NK-92 treated with Interleukin-12 subunit alpha and Interleukin-12 subunit beta, amount 100 ng/mL, for 24 hours (cell line): Measurements from ENCODE around the gene TMEM35B.
A peak's percentile ranks its signal among the peaks of the same experiment; 100 is the strongest.
"Not testable (repeated sequence)": the region's sequence is repeated elsewhere in the genome, so short reads cannot be mapped to it uniquely, and the experiment has no call there.

Experiments
- DNase-seq: peaks from one replicate; lab custom pipeline; 2025; lab: John Stamatoyannopoulos, UW

TMEM35B gene

DNA sequence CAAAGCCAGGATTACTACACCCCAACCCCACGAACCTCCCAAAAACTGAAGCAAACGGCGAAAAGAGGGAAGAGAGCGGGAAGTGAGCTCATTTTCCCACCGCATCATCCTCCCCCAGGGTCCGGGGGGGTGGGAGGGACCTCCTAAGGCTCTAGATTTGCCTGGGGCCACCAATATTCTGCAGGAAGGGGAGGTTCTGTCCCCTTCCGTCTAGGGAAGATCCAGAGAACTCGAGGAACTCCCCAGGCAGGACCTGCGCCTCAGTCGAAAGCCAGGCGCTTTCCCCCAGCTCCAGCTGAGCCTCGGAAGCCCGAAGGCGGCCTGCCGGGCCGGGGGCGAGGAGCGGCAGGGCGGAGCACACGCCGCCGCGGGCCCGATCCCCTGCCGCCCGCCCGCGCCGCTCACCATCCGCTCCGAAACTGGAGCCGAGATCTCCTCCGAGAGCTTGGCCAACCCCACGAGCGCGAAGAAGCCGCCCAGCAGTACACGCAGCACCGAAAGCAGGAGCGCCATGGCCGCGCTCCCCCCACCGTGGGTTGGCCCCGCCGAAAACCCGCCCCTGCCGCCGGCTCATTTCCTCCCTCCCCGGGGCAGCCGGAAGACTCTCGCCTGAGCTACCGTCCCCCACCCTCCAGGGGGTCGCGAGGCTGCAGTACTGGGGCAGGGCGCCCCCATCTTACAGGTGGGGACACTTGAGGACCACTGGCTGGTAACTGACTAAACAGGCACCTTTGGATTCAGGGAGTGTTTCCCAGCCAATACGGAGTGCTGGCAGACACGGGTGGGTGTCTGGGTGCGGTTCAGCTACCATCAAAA, at the start of gene TMEM35B:
Gene TMEM35B (minus strand): TSS at position 555 of the 816 bp plus-strand sequence. CDS start 42 bp downstream, at position 513.
- DNase-seq, result peak; percentile 54

DNA sequence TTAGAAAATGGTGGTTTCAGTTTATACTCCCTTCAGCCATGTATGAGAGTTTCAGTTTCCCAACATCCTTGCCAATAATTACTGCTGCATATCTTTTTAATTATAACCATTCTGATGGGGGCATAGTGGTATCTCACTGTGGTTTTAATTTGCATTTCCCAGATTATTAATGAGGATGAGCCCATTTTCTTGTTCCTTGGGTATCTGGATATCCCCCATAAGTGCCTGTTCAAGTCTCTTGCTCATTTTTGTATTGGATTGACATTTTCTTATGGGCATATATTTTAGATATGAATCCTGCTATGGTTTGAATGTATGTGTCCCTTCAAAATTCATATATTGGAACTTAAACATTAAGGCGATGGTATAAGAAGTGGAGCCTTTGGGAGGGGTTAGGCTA, 48.2 kb upstream of the TMEM35B start:
- DNase-seq, result no peak

DNA sequence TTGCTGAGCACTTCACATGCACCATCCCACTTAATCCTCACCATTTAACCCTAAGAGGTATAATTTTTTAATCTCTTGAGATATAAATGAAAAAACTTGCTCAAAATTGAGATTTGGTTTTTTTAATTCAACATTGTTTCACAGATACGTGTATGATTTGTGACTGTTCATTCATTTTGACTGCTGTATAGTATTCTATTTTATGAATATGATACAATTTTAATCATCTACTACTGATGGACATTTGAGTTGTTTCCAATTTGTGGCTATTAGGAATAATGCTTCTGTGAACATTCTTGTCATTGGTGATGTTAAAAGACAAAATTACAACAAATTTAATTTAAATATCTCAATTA, 47.2 kb upstream of the TMEM35B start:
- DNase-seq, result no peak

DNA sequence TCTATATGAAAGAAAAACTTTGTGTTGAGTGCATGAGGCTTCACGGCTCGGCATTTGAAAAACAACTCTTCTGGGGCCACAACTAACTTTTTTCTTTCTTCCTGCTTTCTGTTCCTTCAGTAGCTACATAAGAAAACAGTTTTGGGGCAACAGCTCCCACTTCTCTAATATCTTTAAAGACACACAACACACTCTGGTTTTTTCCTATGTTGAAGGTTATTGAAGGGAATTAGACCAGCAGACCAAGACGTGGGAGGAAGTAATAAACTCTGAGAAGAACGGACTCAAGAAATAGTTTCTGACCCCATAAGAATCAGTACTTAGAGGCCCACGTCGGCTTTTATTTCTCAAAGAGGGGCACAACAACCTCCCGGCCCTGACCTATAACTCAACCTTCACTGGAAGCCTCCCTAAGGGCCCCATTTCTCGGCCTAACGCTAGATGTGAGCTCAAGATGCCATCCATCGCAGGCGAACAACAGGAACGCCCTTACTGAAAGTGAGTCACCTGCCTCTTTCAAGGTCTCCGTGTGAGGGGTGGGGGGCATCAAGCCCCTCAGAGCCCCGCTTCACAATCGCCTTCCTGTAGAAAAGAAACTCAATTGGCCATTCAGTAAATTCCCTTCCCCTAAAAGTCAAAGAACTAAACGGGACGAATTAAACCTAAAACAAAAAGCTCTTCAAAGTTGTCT, 45.8 kb upstream of the TMEM35B start:
- DNase-seq, result peak; percentile 5

DNA sequence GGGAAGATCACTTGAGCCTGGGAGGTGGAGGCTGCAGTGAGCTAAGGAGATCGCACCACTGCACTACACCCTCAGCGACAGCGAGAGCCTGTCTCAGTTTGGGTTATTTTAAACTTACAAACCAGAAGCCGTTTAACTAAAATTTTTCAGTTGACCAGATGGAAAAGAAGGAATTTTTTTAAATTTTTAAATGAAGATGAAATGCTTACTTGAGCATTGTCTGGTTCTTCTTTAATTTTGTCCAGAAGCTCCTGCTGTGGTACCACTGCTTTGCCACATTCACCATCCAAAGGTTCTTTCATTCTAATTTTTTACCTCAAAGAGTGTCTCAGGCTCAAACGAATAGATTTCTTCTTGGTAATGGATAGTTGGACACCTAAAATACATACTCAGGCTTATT, 45.2 kb upstream of the TMEM35B start:
- no peak for DNase-seq

DNA sequence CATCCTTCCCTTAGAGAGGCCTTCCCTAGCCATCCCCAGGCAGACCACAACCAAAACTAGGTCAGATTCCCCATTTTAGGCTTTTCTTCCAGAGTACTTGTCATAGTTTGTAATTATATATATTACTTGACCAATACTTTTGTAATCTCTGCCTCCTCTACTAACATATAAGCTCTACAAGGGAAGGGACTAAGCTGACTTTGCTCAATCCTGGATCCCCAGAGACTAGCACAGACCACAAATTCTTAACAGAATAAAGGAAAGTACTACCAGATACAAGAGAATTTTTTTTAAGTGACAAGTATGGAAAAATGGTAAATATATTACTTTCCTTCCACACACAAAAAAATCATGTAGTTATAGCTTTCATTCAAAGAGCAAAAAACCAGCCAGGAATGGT, 44.6 kb upstream of the TMEM35B start:
- no peak for DNase-seq

DNA sequence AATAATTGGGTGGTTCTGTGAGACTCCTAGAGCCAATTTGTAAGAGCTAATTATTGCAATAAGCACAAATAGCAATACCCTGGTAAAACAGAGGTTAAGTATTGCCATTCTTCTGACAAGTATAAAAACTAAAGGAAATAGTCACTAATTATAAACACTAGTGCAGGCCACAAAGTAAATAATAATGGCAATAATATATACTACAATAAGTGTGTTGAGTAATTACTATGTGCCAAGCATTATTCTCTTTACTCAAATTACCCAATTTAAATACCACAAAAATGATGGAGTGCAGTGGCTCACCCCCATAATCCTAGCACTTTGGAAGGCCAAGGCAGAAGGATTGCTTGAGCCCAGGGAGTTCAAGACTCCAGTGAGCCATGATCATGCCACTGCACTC, 31.3 kb upstream of the TMEM35B start:
- DNase-seq, result no peak

DNA sequence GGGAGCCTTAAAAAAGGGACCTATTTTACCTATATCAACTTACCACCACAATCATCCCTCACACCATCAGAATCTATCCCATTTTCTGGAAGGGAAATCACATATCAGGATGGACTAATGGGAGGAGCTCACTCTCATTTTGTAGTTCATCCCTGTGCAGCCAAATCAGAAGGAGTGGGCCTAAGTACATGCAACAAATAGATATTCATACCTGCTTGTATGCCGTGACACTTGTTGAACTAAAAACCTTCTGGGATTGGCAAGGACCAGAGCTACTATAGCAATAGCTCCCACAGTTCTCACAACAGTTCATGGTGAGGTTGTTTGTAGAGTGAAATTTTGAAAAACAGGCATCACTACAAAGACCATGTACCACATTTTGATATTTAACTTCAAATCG, 29.3 kb upstream of the TMEM35B start:
- no peak for DNase-seq

DNA sequence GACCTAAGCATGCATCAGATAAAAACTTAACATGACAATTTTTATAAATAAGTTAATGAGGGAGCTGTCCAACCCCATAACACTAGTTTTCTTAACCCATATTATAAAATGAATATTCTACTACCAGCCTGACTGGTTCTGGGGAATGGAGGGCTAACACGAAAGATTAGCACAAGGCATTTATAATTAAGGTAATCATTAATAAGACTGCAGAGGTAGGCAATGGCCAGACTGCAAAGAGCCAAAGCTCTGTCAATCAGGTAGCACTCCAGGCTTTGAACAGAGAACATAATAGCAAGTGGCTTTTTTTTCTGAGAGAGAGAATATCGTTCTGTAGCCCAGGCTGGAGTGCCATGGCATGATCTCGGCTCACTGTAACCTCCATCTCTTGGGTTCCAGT, 20.6 kb upstream of the TMEM35B start:
- DNase-seq, result no peak

DNA sequence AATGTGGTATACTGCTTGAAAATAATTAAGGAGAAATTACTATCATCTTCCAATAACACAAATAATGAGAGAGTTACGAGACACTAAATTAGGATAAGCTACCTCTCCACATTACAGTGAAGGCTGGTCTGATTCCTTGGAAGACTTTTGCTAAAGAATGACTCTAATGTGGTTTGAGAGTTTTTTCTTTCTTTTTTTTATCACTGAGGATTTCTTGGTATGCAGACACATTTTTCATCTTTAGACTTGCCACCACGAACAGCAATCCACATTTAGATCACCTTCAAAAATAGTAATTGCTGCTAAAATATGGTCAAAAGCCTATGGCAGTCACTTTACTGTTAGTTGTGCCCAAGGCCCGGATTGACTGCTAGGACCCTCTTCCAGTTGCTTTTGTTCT, 16.6 kb upstream of the TMEM35B start:
- no peak for DNase-seq

DNA sequence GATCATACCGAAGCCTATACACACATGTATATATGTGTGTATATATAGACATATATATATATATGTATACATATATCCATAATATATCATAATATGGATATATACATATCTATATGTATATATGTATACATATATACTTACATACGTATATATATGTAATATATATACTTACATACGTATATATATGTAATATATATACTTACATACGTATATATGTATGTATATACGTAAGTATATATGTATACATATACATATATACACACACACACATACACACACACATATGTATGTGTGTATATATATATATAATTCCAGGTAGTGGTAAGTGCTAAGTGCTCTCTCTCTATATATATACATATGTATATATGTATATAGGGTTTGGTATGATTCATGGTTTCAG, 9.7 kb upstream of the TMEM35B start:
- no peak for DNase-seq

DNA sequence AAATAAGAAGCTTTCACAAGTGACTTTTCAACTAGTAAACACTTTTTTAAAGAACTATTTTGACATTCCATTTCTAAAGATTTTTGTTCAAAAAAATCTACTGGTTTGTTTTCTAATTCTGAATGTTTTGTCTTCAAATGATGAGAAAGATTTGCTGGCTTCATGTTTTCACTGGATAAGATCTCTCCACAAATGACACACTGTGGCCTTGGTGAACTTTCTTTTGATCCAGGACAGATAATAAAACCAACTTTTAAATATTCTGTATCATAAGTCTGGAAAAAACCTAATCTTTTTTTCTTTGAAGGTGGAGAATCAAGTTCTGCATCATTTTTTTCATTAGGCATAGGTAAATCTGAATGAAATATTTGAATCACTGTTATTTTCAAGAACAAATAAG, 3.4 kb upstream of the TMEM35B start:
- DNase-seq, result no peak

DNA sequence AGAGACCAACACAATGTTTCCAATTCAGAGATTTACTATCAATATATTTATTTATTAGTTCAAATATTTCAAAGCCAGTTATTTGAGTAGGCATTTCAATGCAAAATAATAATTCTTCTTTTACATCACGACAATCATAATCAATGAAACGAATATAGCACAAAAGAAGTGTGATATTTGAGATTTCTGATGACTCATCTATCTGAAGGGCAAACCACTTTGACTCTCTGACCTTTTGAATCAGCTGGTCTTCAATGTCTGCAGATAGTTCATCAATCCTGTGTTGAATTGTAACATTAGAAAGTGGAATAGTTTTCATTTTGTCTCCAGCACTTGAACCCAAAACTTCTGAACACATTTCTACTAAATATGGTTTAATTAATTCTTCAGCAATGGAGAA, 3.0 kb upstream of the TMEM35B start:
- DNase-seq, result no peak

DNA sequence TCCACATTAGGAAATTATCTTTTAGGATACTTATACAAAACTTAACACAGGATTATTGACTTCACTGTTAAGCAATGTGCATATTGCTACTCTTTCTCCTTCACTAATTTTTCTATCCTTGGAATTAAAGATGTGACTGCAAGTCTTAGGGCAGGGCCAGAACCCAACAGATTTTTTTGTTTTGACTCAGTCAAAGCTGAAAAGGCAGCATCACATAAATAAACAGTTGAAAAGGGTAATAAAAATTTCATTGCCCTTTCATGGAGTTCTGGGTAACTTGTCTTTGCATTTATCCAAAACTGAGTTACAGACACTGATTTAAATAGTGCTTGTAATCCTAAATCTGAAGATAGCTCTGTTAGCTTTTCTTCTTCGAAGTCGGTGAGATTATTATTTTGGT, 1.9 kb upstream of the TMEM35B start:
- no peak for DNase-seq

DNA sequence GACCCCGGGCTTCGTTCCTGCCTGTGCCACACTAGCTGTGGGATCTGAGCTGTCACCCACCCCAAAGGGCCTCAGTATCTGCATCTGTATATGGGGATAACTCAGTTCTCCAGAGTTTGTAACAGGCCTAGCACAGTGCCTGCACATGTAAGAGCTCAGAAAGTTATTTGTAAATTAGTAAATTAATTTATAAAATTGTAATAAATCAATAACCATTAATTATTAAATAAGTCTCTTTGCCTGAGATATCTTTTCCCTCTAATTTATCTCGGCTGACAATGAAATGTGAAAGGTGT, 410 bp upstream of the TMEM35B start:
- not testable (repeated sequence) for DNase-seq

DNA sequence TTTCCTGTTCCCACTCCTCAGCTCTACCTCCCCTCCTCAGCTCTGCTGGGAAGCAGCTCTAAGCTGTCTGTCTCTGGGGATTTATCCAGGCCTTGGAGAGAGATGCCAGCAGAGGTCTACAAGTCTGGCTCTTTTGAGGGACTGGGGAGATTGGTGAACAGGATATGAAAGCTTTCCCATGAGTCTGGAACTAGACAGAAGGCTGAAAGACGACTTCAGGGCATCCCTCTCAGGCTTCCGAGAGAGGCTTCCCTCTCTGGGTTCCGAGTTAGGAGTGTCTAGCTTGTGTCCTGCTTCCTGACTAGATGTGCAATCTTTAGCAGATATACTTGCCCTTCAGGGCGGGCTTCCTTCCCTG, 733 bp downstream of the TMEM35B start:
- DNase-seq, result no peak

DNA sequence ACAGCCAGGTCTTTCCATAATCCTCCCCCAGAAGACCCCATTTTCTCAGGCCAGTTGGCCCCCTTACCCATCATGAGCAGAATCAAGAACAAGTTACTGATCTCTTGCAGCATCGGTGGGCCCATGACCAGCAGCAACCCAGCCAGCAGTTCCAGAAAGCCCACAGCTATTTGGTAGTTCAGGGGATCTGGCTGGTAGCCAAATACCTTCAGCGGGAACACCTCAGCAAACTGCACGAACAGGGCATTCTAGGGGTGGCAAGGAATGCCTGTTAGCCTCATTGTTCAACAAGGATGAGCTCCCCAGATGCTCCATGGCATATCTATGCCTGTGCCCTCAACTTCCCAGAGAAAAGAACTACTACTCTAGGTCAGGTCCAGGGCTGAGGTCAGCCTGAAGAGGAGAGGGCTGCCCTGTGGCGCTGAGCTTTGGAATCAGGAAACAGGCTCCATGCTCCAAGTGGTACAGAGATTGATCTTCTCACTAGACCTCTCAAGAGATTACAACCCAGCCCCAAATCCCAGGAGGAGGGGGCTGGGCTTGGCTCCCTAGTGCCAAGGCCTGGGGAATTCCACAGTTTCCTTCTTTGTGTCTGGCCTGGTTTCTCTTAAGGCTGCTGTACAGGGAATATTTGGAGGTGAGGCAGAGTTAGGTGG, 1.3 kb downstream of the TMEM35B start:
- no peak for DNase-seq

DNA sequence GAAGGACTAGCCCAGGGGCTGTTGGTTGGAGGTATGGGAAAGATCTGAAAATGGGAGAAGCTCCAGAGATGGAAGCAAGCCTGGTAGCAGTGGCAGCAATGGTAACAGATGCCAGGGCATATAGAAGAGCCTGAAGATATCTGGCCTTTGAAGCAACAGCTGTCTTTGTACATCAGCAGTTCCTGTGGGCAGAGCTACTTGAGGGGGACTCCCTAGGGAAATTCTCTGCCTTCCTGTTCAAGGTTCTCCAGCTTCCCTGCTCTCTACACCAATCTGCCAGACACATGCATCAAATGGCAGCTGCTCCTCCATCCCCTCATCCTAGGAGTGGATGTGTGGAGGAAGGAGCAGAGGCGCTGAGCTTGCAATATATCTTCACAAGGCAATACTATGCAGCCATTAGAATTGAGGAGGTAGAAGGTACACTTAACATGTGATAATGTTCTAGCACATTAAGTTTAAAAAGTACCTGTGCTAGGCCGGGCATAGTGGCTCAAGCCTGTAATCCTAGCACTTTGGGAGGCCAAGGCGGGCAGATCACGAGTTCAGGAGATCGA, 2.2 kb downstream of the TMEM35B start:
- DNase-seq, result no peak

DNA sequence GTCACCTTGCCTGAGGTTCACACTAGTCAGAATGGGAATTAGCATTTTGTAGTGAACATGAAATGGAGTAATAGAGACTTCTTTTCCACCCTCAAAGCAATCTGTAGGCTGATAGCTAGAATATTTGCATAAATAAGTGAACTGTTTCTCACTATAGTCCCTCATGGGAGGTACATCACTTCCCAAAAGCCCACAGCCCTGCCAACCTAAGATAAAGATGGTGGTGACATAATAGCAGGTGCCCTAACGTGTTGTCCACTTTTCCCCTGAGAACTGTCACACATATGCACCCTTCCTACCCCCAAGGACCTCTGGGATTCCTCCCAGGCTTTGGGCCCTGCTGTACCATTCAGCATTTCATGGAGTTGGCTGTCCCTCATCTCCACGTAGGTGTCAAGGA, 4.4 kb downstream of the TMEM35B start:
- DNase-seq, result no peak

DNA sequence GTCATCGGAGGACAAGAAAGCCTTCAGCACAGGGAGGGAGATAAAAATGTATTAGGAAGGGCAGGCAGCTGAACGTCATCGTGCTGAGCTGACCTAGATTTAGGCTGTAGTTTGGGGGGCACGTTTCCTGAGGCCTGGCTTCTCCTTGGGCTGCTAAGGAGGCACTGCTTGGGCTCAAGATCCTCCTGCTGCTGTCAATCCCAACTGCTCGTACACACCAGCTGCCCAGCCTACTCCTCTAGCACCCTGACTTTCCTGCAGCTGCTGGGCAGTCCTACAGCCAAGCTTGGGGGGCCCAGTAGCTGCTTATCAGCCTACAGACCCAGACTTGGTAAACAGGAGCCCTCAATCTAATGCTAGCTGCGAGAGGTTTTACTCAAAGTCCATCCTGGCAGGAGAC, 6.2 kb downstream of the TMEM35B start:
- no peak for DNase-seq

DNA sequence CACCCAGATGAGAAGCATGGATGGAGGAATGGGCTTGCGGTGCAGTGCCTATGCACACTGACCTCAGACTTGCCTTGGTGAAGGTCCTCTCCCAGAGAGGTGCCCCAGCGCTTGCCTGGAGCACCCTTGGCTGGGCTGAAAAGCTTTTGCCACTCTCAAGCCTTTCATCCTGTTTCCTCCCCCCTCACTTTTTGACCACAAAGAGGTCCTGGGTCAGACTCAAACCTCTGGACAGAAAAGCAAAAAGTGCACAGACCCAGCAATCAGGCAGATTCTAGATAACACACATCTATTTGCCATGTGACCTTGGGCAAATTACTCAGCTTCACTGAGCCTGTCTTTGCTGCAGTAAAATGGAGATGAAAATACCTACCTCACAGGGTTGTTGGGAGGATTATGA, 7.3 kb downstream of the TMEM35B start:
- no peak for DNase-seq

DNA sequence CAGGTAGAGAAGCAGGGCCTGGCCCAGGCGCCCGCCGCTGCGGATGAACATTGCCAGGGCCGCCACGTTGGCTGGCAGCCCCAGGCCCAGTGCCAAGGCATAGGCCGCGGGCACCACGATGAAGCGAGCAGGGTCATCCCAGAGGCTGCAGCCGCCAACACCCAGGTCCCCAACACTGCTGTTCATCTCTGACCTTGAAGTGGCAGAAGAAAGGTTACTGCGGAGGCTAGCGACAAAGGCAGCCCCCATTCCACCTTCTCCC, 8.0 kb downstream of the TMEM35B start:
- no peak for DNase-seq

DNA sequence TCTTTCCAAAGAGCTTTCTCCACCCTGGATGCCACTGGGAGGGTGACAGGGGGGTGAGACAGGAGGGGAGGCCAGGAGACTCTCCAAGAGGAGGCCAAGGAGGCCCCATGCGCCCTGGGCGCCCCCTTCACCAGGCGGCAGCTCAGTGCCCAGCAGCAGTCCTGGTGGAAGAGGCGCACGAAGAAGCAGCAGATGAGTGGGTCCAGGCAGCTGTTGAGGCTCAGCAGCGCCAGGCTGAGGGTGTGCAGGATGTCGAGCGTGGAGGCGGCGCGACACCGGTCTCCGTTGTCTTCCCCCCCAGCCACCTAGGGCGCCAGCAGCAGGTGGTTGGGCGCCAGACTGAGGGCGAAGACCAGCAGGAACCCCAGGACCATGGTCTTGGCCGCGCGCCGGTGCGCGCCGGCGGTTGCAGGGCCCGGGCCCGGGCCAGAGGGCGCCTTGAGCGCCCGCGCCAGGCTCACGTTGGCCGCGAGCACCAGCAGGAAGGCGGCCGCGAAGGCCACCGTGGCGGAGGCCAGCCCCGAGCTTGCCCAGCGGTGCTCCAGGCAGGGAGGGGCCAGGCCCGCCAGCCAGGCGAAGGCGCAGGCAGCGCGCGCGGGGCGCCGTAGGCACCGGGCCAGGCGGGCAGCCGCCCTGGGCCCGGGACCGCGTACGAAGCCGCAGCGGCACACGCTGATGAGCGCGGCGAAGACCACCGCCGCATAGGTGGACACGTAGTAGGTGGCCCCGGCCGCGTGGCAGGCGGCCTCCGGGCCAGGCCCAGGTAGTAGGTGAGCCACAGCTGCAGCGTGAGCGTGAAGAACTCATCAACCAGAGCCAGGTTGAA, 8.6 kb downstream of the TMEM35B start:
- DNase-seq, result no peak
